SK-N-MC (cell line): Measurements from ENCODE around the gene PRPF19.
A peak's percentile ranks its signal among the peaks of the same experiment; 100 is the strongest.

Experiments
- DNase-seq: peaks from one replicate; pipeline ENCODE4 v3.0.0-alpha.2; 2011; ENCODE audit warnings: low read depth, low spot score
- H3K27ac ChIP-seq: fragments of 200-600 bp; sonication (generic); 2 replicates; pipeline ENCODE4 v1.5.1; 2016; ENCODE audit warnings: mixed run types
- H3K36me3 ChIP-seq: fragments of 200-600 bp; sonication (generic); 2 replicates; pipeline ENCODE4 v1.6.1; 2017; ENCODE audit warnings: antibody characterized with exemption, low read length, mixed read lengths; ENCODE audit not compliant: insufficient read depth
- H3K4me3 ChIP-seq: fragments of 200-600 bp; sonication (generic); 2 replicates; pipeline ENCODE4 v1.5.1; 2016
- H3K9ac ChIP-seq: fragments of 200-600 bp; sonication (generic); 2 replicates; pipeline ENCODE4 v1.8.0; 2017; ENCODE audit warnings: mixed run types, mixed read lengths; ENCODE audit not compliant: insufficient read length
- H3K9me3 ChIP-seq: fragments of 200-600 bp; sonication (generic); 2 replicates; pipeline ENCODE4 v1.6.1; 2017; ENCODE audit warnings: low read depth, mild to moderate bottlenecking, antibody characterized with exemption, low read length, moderate library complexity, mixed read lengths
- EZH2 ChIP-seq: fragments of 200-600 bp; sonication (generic); IDR thresholded peaks from one replicate; pipeline ENCODE4 v1.6.1; 2017; ENCODE audit warnings: antibody characterized with exemption
- FOXP2 ChIP-seq: optimal IDR thresholded peaks from 2 replicates; pipeline ENCODE3; 2011; ENCODE audit warnings: mild to moderate bottlenecking, moderate library complexity; ENCODE audit not compliant: insufficient read depth; ENCODE audit errors: extremely low read length, control extremely low read depth
- POLR2AphosphoS5 ChIP-seq: IDR thresholded peaks from 2 replicates; pipeline ENCODE4 v1.6.1; 2012; ENCODE audit warnings: mild to moderate bottlenecking, low read depth, low read length, borderline replicate concordance

Gene PRPF19

GRCh38 chr11:60908803-60909202 is 2.4 kb upstream of the PRPF19 start:
- H3K9ac ChIP-seq = no peak overlapping the region
- no peak for TF ChIP-seq POLR2AphosphoS5
- no peak for TF ChIP-seq FOXP2
- no peak for TF ChIP-seq EZH2
- H3K27ac ChIP-seq = no peak overlapping the region
- peaks cover 6% of the 10 kb centered on the region; the same call in 1 of the 2 replicates for H3K36me3 ChIP-seq
- no peak for DNase-seq
- no peak overlapping the region for H3K4me3 ChIP-seq
- H3K9me3 ChIP-seq = no peaks in the 10 kb centered on the region

- Histone ChIP-seq H3K27ac (peak overlapping the region; percentile 93), H3K9ac (peak overlapping the region; percentile 99), H3K9me3 (no peaks in the 10 kb centered on the region), H3K36me3 (peaks cover 37% of the 10 kb centered on the region), H3K4me3 (peak overlapping the region; percentile 92)
- TF ChIP-seq FOXP2 = no peak
- TF ChIP-seq EZH2 = no peak
- no peak for TF ChIP-seq POLR2AphosphoS5
- DNase-seq = no peak
These were observed 753 bp downstream of the PRPF19 start for GRCh38 chr11:60905551-60906113.

GRCh38 chr11:60905047-60905446 is 1.3 kb downstream of the PRPF19 start:
- H3K4me3 ChIP-seq = peak overlapping the region; percentile 92
- no peak for DNase-seq

GRCh38 chr11:60902625-60903024 is 3.8 kb downstream of the PRPF19 start:
- Histone ChIP-seq H3K9me3 (no peaks in the 10 kb centered on the region), H3K36me3 (peaks cover 67% of the 10 kb centered on the region), H3K4me3 (no peak overlapping the region), H3K27ac (no peak overlapping the region), H3K9ac (no peak overlapping the region)
- TF ChIP-seq POLR2AphosphoS5 = no peak
- TF ChIP-seq FOXP2 = no peak
- no peak for TF ChIP-seq EZH2
- DNase-seq = no peak

More at GRCh38 chr11:60905047-60905446, 1.3 kb downstream of the PRPF19 start:
- Histone ChIP-seq H3K27ac (no peak overlapping the region), H3K9me3 (no peaks in the 10 kb centered on the region), H3K36me3 (peaks cover 43% of the 10 kb centered on the region), H3K9ac (peak overlapping the region; percentile 99)
- TF ChIP-seq POLR2AphosphoS5 (no peak), FOXP2 (no peak), EZH2 (no peak)

- H3K4me3 ChIP-seq = no peak overlapping the region
- H3K9me3 ChIP-seq = no peaks in the 10 kb centered on the region
- H3K27ac ChIP-seq = peak overlapping the region; percentile 61; the same call in 1 of the 2 replicates
- DNase-seq = no peak
- no peak for TF ChIP-seq EZH2
- no peak for TF ChIP-seq POLR2AphosphoS5
- no peak for TF ChIP-seq FOXP2
- peaks cover 84% of the 10 kb centered on the region for H3K36me3 ChIP-seq
- H3K9ac ChIP-seq = no peak overlapping the region
These were observed 5.5 kb downstream of the PRPF19 start for GRCh38 chr11:60900673-60901404.

GRCh38 chr11:60899977-60900376 is 6.4 kb downstream of the PRPF19 start:
- Histone ChIP-seq H3K9ac (no peak overlapping the region), H3K36me3 (peaks cover 93% of the 10 kb centered on the region), H3K27ac (peak overlapping the region; percentile 61), H3K4me3 (no peak overlapping the region), H3K9me3 (no peaks in the 10 kb centered on the region)
- no peak for TF ChIP-seq POLR2AphosphoS5
- TF ChIP-seq EZH2 = no peak
- TF ChIP-seq FOXP2 = no peak
- DNase-seq = no peak

- Histone ChIP-seq H3K9ac (no peak overlapping the region), H3K27ac (peak overlapping the region; percentile 61), H3K36me3 (peaks cover 97% of the 10 kb centered on the region), H3K4me3 (no peak overlapping the region), H3K9me3 (no peaks in the 10 kb centered on the region)
- TF ChIP-seq FOXP2 (no peak), POLR2AphosphoS5 (no peak), EZH2 (no peak)
- peak; percentile 22 for DNase-seq
These were observed 7.1 kb downstream of the PRPF19 start for GRCh38 chr11:60899046-60899936.

- no peak for DNase-seq
- Histone ChIP-seq H3K36me3 (peaks cover 91% of the 10 kb centered on the region), H3K9me3 (no peaks in the 10 kb centered on the region), H3K9ac (no peak overlapping the region), H3K27ac (no peak overlapping the region), H3K4me3 (no peak overlapping the region)
- no peak for TF ChIP-seq EZH2
- TF ChIP-seq POLR2AphosphoS5 = no peak
- no peak for TF ChIP-seq FOXP2
These were observed 8.9 kb downstream of the PRPF19 start for GRCh38 chr11:60897496-60897895.
